DOHH2 (cell line): ENCODE measurements around the gene GALNS.

ENCODE experiments used
- CTCF ChIP-seq: fragments of 200-600 bp; sonication (generic); IDR thresholded peaks from one replicate; pipeline ENCODE4 v1.5.1; 2014; ENCODE audit warnings: antibody characterized with exemption, mild to moderate bottlenecking, low read depth, low read length; ENCODE audit not compliant: poor library complexity, severe bottlenecking
- EZH2phosphoT487 ChIP-seq: fragments of 200-600 bp; sonication (generic); IDR thresholded peaks from 2 replicates; pipeline ENCODE4 v1.6.1; 2017; ENCODE audit warnings: borderline replicate concordance, mild to moderate bottlenecking, antibody characterized with exemption, low read length, moderate library complexity, mixed read lengths

DNA sequence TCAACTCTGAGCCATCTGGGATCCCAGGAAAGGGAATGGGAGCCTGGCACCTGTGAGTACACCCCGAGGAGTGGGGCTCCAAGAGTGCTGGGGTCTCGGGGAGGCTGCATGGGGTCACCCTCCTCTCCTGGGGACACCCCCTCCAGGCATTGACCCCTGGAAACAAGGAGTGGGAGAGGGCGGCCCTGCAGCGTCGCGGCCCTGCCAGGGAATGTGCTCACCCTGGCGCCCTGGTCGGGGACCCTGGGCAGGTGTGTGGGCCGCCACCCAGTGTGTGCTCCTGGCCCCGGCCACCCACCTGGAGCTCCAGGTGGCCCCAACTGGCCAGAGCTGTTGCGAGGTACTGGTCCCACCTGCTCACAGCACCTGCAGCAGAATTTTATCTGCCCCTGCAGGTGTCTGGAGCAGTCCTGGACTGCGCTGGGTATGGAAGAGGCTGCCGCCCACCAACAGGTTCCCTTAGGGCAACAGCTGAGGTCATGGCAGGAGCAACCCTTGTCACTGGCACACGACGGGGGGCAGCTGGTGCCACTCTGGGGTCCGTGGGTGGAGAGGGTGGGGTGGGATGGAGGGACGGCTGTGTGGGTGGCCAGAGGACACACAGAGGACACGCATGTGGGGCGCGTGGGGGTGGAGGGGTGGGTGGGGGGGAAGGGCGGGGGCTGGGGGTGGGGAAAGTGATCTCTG is 15.1 kb upstream of the GALNS start:
- TF ChIP-seq CTCF (no peak), EZH2phosphoT487 (no peak)
